ENCODE measurements around the gene HIPK3. TPM values are rescaled to one million over a fixed set of nuclear protein-coding genes. Genes with fewer than 3 reads are reported as not detected.

HIPK3 gene
- total RNA-seq, 1 experiment from 2014 or later, result 51.4 TPM

- H3K27ac Mint-ChIP-seq (ENCODE audit: low read depth, unreplicated experiment), result no peak overlapping the region
- H3K4me3 Mint-ChIP-seq (ENCODE audit: unreplicated experiment), result no peak overlapping the region
- peaks cover 16% of the 10 kb centered on the region for H3K4me1 Mint-ChIP-seq (ENCODE audit: insufficient read depth, unreplicated experiment)
- no peak for DNase-seq (ENCODE audit: unreplicated experiment)
- POLR2A ChIA-PET, result interaction anchor here (0.6 to 1.2 kb wide), 5 partner anchors 11 to 24 kb away, joined by 3 read pairs; partner anchors contain the start of gene HIPK3
- no peaks in the 10 kb centered on the region for H3K27me3 Mint-ChIP-seq (ENCODE audit: insufficient read depth, unreplicated experiment)
- BruUV-seq (replicated peaks), result no TSS peak
- TF ChIP-seq CTCF (IDR thresholded peaks at IDR 0.05; ENCODE audit: unreplicated experiment), result no peak
- CTCF ChIA-PET, result interaction anchor here (0.6 to 1.8 kb wide), 2 partner anchors 115 to 570 kb away, joined by 3 to 8 read pairs; no protein-coding TSS in a partner anchor
- intact Hi-C loops (cut with micrococcal nuclease), result no loop called here
- H3K9me3 Mint-ChIP-seq (ENCODE audit: unreplicated experiment), result no peaks in the 10 kb centered on the region
- H3K36me3 Mint-ChIP-seq (ENCODE audit: insufficient read depth, unreplicated experiment), result peaks cover 13% of the 10 kb centered on the region
These were observed 23.2 kb downstream of the HIPK3 start for GRCh38 chr11:33280411-33280810.

- intact Hi-C loops (cut with micrococcal nuclease), result no loop called here
These were observed 24.6 kb downstream of the HIPK3 start for GRCh38 chr11:33281758-33282157.

GRCh38 chr11:33284818-33285217 is 27.6 kb downstream of the HIPK3 start:
- DNase-seq (ENCODE audit: unreplicated experiment), result no peak

More at GRCh38 chr11:33281758-33282157, 24.6 kb downstream of the HIPK3 start:
- Mint-ChIP-seq H3K4me3 (ENCODE audit: unreplicated experiment) (no peak overlapping the region), H3K27ac (ENCODE audit: low read depth, unreplicated experiment) (no peak overlapping the region), H3K27me3 (ENCODE audit: insufficient read depth, unreplicated experiment) (no peaks in the 10 kb centered on the region), H3K36me3 (ENCODE audit: insufficient read depth, unreplicated experiment) (peaks cover 18% of the 10 kb centered on the region), H3K4me1 (ENCODE audit: insufficient read depth, unreplicated experiment) (peaks cover 16% of the 10 kb centered on the region), H3K9me3 (ENCODE audit: unreplicated experiment) (no peaks in the 10 kb centered on the region)
- CTCF ChIA-PET, result no interaction called here
- no TSS peak for BruUV-seq (replicated peaks)
- DNase-seq (ENCODE audit: unreplicated experiment), result no peak
- POLR2A ChIA-PET, result interaction anchor here (1.0 kb wide), 1 partner anchor 9 kb away, joined by 3 read pairs; no protein-coding TSS in a partner anchor
- TF ChIP-seq CTCF (IDR thresholded peaks at IDR 0.05; ENCODE audit: unreplicated experiment), result no peak

GRCh38 chr11:33290319-33290718 is 33.1 kb downstream of the HIPK3 start:
- H3K36me3 Mint-ChIP-seq (ENCODE audit: insufficient read depth, unreplicated experiment), result peaks cover 30% of the 10 kb centered on the region
- H3K9me3 Mint-ChIP-seq (ENCODE audit: unreplicated experiment), result no peaks in the 10 kb centered on the region
- ChIA-PET CTCF (interaction anchor here (0.7 to 1.2 kb wide), 4 partner anchors 17 to 1238 kb away, joined by 3 to 5 read pairs (median 4); no protein-coding TSS in a partner anchor), POLR2A (interaction anchor here (0.6 to 1.5 kb wide), 4 partner anchors 14 to 133 kb away, joined by 3 to 6 read pairs (median 4); no protein-coding TSS in a partner anchor)
- no TSS peak for BruUV-seq (replicated peaks)
- no peak overlapping the region for H3K27ac Mint-ChIP-seq (ENCODE audit: low read depth, unreplicated experiment)
- no peaks in the 10 kb centered on the region for H3K27me3 Mint-ChIP-seq (ENCODE audit: insufficient read depth, unreplicated experiment)
- H3K4me3 Mint-ChIP-seq (ENCODE audit: unreplicated experiment), result no peak overlapping the region
- no peaks in the 10 kb centered on the region for H3K4me1 Mint-ChIP-seq (ENCODE audit: insufficient read depth, unreplicated experiment)
- intact Hi-C loops (cut with micrococcal nuclease), result no loop called here
- no peak for DNase-seq (ENCODE audit: unreplicated experiment)
- TF ChIP-seq CTCF (IDR thresholded peaks at IDR 0.05; ENCODE audit: unreplicated experiment), result no peak

More at GRCh38 chr11:33284818-33285217, 27.6 kb downstream of the HIPK3 start:
- peaks cover 27% of the 10 kb centered on the region for H3K36me3 Mint-ChIP-seq (ENCODE audit: insufficient read depth, unreplicated experiment)
- no peaks in the 10 kb centered on the region for H3K27me3 Mint-ChIP-seq (ENCODE audit: insufficient read depth, unreplicated experiment)
- H3K9me3 Mint-ChIP-seq (ENCODE audit: unreplicated experiment), result no peaks in the 10 kb centered on the region
- CTCF ChIA-PET, result interaction anchor here (1.2 kb wide), 1 partner anchor 45 kb away, joined by 4 read pairs; no protein-coding TSS in a partner anchor
- no peak overlapping the region for H3K27ac Mint-ChIP-seq (ENCODE audit: low read depth, unreplicated experiment)
- POLR2A ChIA-PET, result interaction anchor here (0.7 kb wide), 2 partner anchors 10 to 569 kb away, joined by 3 read pairs; no protein-coding TSS in a partner anchor
- intact Hi-C loops (cut with micrococcal nuclease), result no loop called here
- no peak for TF ChIP-seq CTCF (IDR thresholded peaks at IDR 0.05; ENCODE audit: unreplicated experiment)
- no peak overlapping the region for H3K4me3 Mint-ChIP-seq (ENCODE audit: unreplicated experiment)
- no peaks in the 10 kb centered on the region for H3K4me1 Mint-ChIP-seq (ENCODE audit: insufficient read depth, unreplicated experiment)
- BruUV-seq (replicated peaks), result no TSS peak
